ENCODE measurements around the gene ANKRD50.

The ANKRD50 gene, protein sequence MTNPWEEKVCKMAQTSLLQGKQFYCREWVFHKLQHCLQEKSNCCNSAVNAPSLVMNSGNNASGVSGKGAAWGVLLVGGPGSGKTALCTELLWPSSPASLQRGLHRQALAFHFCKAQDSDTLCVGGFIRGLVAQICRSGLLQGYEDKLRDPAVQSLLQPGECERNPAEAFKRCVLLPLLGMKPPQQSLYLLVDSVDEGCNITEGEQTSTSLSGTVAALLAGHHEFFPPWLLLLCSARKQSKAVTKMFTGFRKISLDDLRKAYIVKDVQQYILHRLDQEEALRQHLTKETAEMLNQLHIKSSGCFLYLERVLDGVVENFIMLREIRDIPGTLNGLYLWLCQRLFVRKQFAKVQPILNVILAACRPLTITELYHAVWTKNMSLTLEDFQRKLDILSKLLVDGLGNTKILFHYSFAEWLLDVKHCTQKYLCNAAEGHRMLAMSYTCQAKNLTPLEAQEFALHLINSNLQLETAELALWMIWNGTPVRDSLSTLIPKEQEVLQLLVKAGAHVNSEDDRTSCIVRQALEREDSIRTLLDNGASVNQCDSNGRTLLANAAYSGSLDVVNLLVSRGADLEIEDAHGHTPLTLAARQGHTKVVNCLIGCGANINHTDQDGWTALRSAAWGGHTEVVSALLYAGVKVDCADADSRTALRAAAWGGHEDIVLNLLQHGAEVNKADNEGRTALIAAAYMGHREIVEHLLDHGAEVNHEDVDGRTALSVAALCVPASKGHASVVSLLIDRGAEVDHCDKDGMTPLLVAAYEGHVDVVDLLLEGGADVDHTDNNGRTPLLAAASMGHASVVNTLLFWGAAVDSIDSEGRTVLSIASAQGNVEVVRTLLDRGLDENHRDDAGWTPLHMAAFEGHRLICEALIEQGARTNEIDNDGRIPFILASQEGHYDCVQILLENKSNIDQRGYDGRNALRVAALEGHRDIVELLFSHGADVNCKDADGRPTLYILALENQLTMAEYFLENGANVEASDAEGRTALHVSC (N-terminal part only)

DNA sequence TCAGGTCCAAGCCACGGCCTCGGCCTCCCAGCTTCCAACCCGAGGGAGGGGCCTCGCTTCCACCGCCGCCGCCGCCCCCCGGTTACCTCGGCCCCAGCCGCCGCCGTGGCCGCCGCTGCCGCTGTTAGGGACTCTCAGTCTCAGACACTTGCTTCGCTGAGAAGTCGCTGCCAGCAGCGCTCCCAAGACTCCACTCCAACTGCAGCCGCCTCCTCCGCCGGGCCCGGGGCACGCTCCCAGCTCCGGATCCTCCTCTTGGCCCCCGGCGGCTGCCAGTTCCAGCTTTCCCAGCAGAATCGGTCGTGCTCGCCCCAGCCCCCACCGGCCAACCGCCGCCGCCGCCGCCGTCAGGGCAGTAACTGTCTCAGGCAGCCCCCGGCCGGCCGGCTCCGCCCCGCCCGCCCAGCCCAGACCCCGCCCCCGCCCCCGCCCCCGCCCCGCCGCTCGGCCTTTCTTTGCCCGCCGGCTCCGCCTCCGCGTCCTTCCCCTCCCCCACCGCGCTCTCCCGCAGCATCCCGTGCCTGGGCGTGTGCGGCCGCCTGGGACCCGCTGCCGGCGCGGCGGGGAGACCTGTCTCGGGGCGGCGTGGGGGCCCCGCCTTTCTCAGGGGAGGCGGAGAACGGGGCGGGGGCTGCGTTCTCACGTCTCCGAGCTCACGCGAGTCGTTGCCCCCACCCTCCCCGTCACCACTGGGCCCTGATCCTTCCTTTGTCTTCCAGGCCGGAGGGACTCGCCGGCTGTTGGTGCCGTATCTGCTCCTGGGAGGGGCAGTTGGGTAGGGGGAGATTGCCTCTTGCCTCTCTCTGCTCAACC lies at the start of gene ANKRD50:
ANKRD50 (minus strand) TSS at position 361 of the 813 bp plus-strand sequence. CDS start 2,221 bp downstream, outside the sequence.
- peak; percentile 61 to 74 for DNase-seq

DNA sequence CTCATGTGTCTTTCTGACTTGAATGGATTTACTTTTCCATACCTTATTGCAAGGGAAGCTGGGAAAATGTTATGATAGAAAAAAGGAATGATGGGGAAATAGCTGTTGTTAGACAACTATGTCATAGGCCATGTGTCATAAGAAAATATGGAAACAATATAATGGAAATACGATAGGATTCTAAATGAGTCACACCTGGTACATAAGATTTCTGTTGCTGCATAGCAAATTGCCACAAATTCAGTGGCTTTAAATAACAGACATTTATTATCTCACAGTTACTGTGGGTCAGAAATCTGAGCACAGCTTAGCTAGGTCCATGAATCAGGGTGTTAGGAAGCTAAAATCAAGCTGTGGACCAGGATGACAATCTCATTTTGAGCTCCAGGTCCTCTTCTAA lies 44.6 kb upstream of the ANKRD50 start:
- no peak for DNase-seq

DNA sequence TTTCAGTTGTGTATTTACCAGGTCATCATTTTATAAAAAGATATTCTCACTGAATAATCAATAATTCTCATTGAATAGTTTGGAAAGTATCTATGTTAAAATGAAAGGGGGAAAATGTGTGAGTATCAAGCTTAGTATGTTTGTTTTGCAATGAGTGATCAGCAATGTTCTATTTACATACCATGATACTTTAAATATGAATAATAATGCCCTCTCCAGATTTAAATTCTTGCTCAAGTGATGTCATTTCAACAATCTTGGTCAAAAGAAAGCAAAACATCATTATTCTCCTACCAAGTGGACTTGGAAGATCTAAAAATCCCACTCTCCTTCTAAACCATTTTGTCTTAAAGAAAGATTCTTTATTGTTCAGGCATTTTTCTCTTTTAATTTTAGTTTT lies 42.1 kb upstream of the ANKRD50 start:
- DNase-seq: no peak

DNA sequence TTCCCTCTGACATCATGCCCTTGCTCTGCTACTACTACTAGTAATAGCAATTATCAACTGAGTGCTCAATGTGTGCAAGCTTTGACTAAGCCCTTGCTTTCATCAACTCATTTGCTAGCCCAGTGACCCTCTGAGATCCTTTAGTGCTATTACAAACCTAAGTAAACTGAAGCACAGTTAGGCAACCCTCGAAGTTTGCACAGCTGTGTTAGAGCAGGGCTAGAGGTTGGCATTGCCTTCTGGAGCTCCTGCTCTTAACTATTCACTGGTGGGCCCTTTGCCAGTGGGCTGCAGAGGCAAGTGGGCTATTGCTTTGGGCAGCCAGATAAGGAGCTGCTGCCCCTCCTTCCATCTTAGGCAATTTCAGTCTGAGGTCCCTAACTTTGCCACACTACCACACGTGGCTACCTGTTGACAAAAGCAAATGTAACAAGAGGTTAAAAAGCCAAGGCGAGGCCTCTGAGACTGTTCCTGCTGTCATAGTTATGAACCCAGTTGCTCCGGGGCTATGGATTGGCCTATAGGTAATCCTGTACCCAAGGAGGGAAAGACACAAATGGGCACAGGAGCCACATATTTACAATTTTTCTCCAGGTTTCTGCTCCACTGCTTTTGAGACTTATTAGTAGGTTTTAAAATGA lies 41.5 kb upstream of the ANKRD50 start:
- DNase-seq: no peak

DNA sequence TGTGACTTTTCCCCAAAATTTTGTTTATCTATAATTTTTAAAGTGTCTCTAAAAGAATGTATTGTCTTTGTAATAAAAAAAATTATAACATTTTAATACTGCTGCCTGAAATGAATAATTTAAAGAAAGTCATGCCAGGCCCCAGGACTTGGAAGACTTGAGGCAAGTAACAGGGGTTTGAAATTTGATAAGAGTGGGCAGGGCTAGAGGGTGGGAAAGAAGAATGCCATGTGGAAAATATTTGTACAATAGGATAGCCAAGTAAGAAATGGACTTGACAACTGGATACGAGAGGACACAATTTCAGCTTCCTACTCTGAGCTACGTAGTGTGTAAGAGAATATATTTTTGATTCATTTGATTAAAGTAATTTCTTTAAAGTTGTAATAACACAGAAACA lies 36.9 kb upstream of the ANKRD50 start:
- no peak for DNase-seq

DNA sequence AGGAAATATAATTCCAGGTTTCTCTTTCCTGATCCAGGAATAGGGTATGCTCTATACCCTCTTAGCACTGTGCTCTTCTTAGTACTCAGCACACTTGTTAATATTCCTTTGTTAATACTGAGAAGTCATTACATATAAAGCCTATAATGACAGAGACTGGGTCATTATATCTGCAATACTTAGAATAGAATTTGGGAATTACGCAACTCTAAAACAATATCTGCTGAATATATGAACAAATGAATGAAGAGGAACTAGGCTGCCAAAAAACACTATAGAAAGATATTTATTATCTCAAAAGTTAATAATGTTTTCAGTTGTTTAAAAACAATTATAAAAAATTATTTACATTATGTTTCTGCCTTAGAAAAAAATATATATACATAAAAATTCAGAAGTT lies 36.4 kb upstream of the ANKRD50 start:
- no peak for DNase-seq

DNA sequence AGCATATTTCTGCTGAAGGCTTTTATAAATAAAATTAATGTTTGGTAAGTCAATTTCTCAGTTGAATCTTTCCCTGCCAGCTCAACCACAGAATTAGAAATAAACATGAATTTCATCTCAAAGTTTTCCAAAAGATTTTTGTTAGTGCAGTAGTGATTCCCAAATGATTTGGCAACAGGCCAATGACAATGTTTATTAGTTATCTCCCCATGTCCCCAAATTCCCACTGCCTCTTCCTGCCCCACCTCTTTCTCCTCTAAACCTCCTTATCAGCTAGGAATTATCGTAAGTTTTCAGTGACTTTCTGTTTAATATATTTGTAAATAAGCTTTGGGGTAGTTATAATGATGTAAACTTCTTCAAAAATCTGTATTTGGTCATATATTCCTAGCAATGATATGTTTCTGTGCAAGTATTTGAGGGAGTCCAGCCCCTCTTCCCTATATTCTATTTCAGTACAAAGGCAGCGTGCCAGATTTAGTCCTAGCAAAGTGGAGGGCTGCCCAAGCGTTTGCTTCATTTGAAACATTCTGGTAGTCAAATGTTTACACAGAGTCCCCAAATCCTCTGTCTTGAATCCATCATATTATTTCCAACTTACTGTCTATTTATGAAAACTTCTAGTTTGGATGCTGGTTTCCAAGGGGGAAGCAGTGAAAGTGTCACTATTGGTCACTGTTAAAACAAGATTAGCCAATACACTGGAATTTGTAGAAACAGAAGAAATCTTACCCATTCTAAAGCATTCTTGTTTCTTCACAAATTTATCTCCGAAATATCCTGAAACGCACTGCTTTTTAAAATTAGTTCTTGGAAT lies 33.7 kb upstream of the ANKRD50 start:
- no peak for DNase-seq

DNA sequence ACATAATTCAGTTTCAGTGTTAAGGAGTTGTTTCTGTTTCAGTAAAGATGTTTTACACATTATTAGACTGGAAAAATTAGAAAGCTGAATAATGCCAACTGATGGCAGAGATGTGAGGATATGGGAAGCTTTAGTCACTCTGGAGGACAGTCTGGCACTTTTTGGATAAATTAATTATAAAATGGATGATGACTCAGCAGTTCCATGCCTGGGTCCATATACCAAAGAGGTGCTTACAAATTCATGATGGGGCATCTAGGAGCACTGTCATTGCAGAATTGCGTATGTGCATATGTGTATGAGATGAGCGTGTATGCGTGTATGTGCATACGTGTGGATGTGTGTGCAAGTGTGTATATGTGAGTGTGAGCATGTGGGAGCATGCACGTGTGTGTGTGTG lies 31.2 kb upstream of the ANKRD50 start:
- no peak for DNase-seq

DNA sequence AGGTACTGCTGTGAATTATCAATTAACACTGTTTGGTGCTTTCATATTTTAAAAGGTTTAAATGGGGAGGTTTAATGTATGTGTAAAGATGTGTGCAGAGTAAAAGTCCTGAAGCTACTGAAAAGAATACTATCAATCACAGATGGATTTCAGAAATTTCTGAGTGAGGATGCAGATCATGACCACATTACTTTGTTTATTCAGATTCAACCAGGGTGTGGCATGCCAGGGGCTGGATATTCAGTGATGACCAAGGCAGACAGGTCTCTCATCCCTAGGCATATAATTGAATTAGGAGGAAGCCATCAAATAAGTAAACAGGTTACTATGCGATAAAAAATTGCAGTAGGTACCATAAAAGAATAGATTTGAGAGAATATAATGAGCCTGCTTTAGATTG lies 28.0 kb upstream of the ANKRD50 start:
- no peak for DNase-seq

DNA sequence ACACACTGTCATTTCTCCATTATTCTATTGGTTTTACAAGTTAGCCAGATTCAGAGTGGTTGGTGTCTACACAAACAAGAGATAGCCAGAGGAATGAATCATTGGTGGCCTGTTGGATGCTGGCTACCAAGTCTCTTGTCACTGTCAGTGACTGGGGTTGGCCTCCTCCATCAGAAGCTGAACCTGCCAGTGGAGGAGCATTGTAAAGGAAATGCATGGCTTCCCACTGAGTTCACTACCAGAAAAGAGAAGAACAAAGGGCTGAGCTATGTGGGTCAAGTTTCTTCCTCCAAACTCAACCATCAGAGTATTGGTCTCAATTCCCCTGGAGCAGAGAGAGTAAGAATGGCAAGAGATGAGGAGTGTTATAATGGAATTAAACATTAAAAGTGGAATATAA lies 26.5 kb upstream of the ANKRD50 start:
- DNase-seq: no peak

DNA sequence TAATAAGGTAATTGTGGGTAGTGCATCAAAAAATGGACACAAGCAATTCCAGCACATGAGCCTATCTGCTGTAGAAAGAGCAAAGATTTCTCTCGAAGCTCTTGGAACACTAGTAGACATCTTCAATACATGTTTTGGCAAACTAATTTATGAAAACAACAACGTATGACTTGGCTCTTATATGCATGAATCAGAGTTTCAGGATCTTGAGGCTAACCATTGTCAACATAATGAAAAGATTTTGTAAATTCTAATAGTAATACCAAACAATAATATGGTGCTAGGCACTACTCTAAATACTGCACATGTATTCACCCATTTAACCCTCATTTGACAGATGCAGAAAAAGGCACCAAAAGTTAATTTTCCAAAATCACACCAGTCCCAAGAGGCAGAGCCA lies 25.1 kb upstream of the ANKRD50 start:
- DNase-seq: no peak

DNA sequence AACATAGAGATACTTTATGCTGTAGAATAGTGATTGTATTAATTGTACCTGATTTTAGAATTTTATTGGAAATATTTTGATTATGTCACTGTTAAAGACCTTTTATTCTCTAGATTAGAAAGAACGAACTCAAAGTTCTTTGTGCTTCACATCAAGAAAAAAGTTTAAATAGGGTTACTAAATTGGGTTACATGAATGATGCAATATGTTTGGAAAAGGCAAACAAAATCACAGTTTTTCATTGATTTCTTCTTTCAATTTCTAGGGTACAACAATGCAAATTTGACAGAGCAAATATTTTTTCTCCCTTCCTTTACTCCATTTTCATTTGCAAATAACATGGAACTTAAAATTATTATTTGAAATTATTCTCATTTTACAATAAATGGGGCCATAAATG lies 24.0 kb upstream of the ANKRD50 start:
- DNase-seq: no peak

DNA sequence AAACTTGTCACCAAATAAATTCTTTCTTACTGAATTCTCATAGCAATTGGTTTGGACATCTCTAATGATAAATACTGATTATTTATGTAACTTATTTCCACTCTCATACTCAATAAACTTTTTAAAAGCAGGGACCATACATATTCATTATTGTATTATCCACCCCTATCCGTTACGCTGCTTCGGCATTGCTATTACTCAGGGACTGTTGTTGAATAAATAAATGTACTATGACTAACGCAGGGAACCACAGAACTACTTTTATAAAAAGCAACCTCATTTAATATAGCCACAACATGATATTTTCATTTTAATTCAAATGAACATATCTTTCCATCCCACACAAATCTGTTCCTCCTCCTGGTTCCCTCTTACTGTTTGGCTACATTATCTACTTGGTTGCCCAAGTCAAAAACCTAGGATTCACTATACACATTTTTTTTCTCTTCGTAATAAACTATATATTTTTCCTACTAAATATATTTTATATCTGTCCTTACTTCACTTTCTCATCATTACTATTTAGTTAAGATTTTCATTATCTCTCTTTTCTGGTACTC lies 14.9 kb upstream of the ANKRD50 start:
- no peak for DNase-seq

DNA sequence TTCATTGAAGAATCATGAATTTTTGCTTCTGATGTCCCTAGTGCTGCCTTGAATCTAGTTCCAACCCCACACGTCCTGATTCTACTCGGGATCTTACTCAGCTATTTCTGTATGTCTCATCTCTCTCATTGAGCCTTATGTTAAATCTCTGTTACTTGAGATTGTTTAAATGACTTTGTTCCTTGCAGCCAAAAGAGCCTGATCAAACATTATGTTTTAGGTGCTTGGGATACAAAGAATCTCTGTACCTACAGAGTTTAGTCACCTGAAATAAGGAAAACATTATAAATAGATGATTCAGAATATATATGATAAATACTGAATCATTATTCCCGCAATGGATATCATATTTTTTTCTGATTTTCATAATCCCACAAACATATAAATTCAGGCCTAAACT lies 13.7 kb upstream of the ANKRD50 start:
- DNase-seq: no peak

DNA sequence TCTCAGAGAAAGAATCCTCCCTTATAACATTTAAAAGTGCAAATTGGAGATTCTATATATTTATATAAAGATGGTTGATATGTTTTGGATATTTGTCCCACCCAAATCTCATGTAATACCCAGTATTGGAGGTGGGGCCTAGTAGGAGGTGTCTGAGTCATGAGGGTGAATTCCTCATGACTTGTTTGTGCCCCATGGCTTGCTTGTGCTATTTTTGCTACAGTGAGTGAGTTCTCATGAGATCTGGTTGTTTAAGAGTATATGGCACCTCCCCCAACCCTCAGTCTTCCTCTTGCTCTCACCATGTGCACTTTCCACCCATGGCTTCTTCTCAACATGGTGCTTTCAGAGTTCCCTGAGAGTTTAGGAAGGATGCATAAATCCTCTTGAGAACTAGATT lies 9.5 kb upstream of the ANKRD50 start:
- no peak for DNase-seq

DNA sequence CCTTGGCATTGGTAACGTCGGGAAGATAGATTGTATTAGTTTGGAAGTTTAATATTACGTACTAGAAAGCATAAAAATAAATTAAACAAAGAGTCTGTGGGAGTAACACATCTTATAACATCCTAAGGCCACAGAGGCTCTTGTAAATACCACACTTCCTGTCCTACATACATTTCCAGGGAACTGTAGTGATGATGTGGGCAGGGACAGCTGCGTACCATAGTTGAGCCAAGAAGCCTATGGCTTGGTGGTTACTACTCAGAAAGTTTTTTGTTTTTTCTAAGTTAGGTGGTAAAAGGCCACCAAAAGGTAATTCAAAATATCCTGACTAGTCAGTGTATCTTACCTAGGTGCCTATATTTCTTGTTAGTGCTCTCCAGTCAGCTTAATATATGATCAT lies 4.6 kb upstream of the ANKRD50 start:
- DNase-seq: no peak

DNA sequence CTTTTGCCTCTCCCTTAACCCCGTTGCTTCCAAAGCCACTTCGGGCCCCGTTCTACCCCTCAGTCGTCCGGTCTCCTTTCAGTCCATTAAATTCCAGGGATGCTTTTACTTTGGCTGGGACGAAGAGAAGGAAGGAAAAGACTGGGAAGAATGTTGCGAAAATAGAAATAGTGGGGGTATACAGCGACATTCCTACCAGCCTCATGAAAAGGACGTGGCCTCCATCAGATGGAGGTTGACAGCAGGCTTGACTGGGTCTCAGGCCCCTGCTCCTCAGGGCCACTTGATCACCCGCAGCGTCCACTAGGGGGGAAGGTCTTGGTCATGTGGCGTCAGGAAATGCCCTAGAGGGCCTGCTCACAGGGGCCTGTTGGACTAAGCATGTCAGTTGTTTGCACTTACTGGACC lies 657 bp upstream of the ANKRD50 start:
- peak; percentile 27 to 41 for DNase-seq

DNA sequence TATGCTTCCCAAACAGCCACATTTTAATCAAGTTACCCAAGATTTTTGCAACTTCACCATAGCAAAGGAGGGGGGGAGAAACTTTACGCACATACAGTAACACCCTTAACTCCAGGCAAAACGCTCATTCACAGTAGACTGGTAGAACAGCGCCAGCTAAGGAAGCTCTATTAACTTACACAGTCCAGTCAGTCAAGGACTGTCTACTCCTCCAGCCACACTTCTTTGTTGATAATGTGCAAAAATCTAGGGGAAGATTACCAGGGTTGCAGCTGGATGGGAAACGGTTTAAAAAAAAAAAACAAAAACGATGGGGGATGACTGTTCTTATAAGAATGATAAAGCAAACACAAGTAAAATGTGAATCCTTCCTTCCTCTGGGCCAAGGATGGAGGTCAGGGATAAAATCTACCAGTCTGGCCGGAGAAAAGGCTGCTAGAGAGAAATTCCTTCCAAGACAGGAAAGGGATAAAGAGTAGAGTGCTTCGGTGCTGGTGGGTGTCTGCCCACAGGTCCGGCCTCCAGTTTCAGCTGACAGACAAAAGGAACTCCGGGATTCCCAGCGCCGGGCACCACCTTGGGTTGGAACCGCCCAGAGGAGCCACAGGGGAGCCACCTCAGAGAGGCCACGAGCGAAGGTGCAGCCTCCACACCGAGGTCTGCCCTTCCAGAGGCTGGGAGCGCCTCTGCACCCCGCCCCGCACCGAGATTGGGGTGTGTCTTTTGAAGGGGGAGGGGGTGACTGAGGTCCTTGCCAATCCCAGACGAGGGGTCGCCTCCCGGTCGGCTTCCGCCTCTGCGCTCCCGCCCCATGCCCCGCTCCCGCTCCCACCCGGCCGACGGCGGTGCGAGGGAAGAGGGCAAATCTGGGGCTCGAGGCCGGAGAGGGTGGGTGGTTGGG lies 811 bp downstream of the ANKRD50 start:
- peak; percentile 15 to 16 for DNase-seq

DNA sequence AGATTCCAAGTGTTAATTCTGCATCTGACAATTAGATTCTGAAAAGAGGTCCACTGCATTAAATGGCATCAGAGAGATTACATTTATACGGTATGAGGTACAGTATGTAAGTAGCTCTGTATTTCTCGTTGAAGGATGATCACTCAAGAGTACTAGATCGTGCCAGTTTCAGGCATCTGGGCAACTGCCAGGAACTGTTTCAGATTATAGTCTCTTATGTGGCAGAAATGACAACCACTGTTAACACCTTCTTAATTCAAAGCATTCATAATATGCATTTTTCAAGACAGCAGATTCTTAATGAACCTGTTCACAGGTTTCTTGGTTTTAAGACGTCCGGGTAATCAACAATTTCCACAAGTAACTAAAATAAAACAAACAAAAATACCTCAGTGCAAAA lies 1.6 kb downstream of the ANKRD50 start:
- no peak for DNase-seq
